ENCODE data around the gene AGPAT3. TPM values are rescaled to one million over a fixed set of nuclear protein-coding genes. Genes with fewer than 3 reads are reported as not detected.

AGPAT3 gene
- total RNA-seq, 4 donors from 2014 or later: 28.0 to 36.5 (median 32.2) TPM

DNA sequence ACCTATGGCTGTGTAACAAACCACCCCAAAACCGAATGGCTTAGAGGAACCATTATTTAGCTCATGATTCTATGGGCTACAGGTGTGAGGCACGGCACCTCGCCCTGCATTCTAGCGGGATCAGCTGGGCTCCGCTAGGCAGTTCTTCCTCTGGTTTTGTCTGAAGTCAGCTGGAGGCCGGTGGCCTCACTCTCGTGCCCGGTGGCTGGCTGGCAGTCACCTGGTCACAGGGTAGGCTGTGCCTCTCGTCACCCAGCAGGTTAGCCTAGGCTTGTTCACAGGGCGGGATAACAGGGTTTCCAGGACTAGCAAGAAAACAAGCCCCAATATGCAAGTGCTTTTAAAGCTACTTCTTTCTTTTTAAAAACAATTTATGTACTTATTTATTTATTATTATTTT is 16.3 kb upstream of the AGPAT3 start:
- TF ChIP-seq POLR2AphosphoS5 (IDR thresholded peaks at IDR 0.05): no peak
- no peaks in the 10 kb centered on the region for H3K9me3 ChIP-seq
- no peak for DNase-seq (ENCODE audit: extremely low spot score)

DNA sequence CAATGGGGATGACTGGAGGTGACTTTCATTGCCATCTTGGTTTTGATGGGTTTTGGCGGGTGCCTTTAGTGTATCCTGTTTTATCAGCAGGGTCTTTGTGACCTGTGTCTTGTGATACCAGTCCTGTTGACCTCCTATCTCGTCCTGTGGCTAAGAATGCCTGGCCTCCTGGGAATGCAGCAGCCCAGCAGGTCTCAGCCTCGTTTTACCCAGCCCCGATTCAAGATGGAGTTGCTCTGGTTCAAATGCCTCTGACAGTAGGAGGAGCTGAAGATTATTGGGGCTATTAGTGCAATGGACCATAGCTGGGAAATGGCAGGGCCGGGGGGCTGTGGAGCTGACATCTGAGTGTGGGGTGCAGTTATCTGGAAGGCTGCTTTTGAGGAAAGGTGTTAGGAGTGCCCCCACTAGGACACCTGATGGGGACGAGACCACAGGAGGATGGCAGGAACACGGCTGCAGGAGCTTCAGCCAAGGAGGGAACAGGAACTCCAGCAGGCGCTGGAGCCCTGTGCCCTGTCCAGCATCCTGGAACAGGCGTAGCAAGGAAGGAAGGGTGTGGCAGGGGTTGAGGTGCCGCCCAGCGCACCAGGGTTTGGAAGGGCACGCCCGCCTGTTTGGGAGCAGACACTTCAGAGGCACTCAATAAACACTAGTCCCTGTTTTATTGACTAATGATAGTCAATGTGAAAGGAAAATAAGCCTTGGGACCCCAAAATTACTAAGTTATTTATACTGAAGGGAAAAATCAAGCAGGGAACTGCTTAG is 15.3 kb upstream of the AGPAT3 start:
- no peak for TF ChIP-seq POLR2A (IDR thresholded peaks at IDR 0.05; ENCODE audit: low read depth)
- no peak for TF ChIP-seq POLR2AphosphoS5 (IDR thresholded peaks at IDR 0.05)
- TF ChIP-seq EP300 (IDR thresholded peaks at IDR 0.05): no peak
- TF ChIP-seq, protein P1, sequence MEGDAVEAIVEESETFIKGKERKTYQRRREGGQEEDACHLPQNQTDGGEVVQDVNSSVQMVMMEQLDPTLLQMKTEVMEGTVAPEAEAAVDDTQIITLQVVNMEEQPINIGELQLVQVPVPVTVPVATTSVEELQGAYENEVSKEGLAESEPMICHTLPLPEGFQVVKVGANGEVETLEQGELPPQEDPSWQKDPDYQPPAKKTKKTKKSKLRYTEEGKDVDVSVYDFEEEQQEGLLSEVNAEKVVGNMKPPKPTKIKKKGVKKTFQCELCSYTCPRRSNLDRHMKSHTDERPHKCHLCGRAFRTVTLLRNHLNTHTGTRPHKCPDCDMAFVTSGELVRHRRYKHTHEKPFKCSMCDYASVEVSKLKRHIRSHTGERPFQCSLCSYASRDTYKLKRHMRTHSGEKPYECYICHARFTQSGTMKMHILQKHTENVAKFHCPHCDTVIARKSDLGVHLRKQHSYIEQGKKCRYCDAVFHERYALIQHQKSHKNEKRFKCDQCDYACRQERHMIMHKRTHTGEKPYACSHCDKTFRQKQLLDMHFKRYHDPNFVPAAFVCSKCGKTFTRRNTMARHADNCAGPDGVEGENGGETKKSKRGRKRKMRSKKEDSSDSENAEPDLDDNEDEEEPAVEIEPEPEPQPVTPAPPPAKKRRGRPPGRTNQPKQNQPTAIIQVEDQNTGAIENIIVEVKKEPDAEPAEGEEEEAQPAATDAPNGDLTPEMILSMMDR (IDR thresholded peaks at IDR 0.05): no peak
- WGBS: 75% methylated on average over 13 of the region's 13 CpGs
- intact Hi-C loops (cut with DNase I): no loop called here
- Histone ChIP-seq H3K4me3 (no peak overlapping the region), H3K36me3 (no peaks in the 10 kb centered on the region), H3K27me3 (no peaks in the 10 kb centered on the region), H3K4me1 (no peaks in the 10 kb centered on the region), H3K9me3 (no peaks in the 10 kb centered on the region), H3K27ac (replicated peaks in 1 of 4) (no peak overlapping the region)
- DNase-seq (ENCODE audit: extremely low spot score): no peak

More for the DNA sequence above, 16.3 kb upstream of the AGPAT3 start:
- Histone ChIP-seq H3K36me3 (no peaks in the 10 kb centered on the region), H3K4me3 (no peak overlapping the region), H3K27ac (replicated peaks in 1 of 4) (no peak overlapping the region), H3K27me3 (no peaks in the 10 kb centered on the region), H3K4me1 (no peaks in the 10 kb centered on the region)
- 96% methylated on average over 10 of the region's 10 CpGs for WGBS
- intact Hi-C loops (cut with DNase I): no loop called here

GRCh38 chr21:43850728-43851295 is 14.2 kb upstream of the AGPAT3 start:
- Histone ChIP-seq H3K4me1 (no peaks in the 10 kb centered on the region), H3K36me3 (no peaks in the 10 kb centered on the region), H3K27me3 (no peaks in the 10 kb centered on the region), H3K4me3 (no peak overlapping the region), H3K27ac (replicated peaks in 1 of 4) (no peak overlapping the region), H3K9me3 (no peaks in the 10 kb centered on the region)
- intact Hi-C loops (cut with DNase I): no loop called here
- WGBS: 86% methylated on average over 8 of the region's 8 CpGs
- no peak for DNase-seq (ENCODE audit: extremely low spot score)
- TF ChIP-seq, protein P1 (IDR thresholded peaks at IDR 0.05): no peak

DNA sequence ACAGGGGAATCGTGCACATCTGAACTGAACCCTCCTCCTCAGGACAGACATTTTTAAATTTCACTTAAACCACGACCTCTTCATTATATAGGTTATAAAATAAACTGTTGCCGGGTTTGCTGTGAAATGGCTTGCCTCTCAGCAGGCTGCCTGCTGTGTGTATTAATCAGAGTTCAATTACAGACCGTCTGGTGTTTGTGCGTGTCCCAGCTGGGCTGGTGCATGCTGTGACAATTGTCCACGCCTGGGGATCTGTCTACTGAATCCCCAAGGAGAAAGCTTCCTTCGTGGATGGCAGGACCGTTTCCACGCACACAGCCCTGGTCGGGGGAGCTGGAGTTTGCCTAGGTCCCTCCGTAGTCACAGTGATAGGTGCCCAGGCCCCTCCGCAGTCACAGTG is 13.4 kb upstream of the AGPAT3 start:
- Histone ChIP-seq H3K4me1 (no peaks in the 10 kb centered on the region), H3K27ac (replicated peaks in 1 of 4) (no peak overlapping the region), H3K9me3 (no peaks in the 10 kb centered on the region), H3K36me3 (no peaks in the 10 kb centered on the region), H3K4me3 (no peak overlapping the region), H3K27me3 (no peaks in the 10 kb centered on the region)
- no peak for TF ChIP-seq EP300 (IDR thresholded peaks at IDR 0.05)
- TF ChIP-seq, protein P1 (IDR thresholded peaks at IDR 0.05): no peak
- TF ChIP-seq POLR2AphosphoS5 (IDR thresholded peaks at IDR 0.05): no peak
- no peak for TF ChIP-seq POLR2A (IDR thresholded peaks at IDR 0.05; ENCODE audit: low read depth)
- WGBS: 67% methylated on average over 7 of the region's 12 CpGs
- intact Hi-C loops (cut with DNase I): no loop called here
- no peak for DNase-seq (ENCODE audit: extremely low spot score)

GRCh38 chr21:43853851-43854772 is 10.9 kb upstream of the AGPAT3 start:
- TF ChIP-seq POLR2AphosphoS5 (IDR thresholded peaks at IDR 0.05): no peak
- TF ChIP-seq EP300 (IDR thresholded peaks at IDR 0.05): no peak
- TF ChIP-seq, protein P1 (IDR thresholded peaks at IDR 0.05): no peak
- no peak for TF ChIP-seq POLR2A (IDR thresholded peaks at IDR 0.05; ENCODE audit: low read depth)
- H3K36me3 ChIP-seq: no peaks in the 10 kb centered on the region
- H3K27ac ChIP-seq (replicated peaks in 1 of 4): no peak overlapping the region
- no peaks in the 10 kb centered on the region for H3K4me1 ChIP-seq
- no peak overlapping the region for H3K4me3 ChIP-seq
- H3K9me3 ChIP-seq: no peaks in the 10 kb centered on the region
- no peaks in the 10 kb centered on the region for H3K27me3 ChIP-seq
- intact Hi-C loops (cut with DNase I): no loop called here
- no peak for DNase-seq (ENCODE audit: extremely low spot score)
- 85% methylated on average over 24 of the region's 34 CpGs for WGBS

All from esophagus muscularis mucosa (tissue), 4 donors.